Measurements from ENCODE around the gene THADA.

Gene THADA

DNA sequence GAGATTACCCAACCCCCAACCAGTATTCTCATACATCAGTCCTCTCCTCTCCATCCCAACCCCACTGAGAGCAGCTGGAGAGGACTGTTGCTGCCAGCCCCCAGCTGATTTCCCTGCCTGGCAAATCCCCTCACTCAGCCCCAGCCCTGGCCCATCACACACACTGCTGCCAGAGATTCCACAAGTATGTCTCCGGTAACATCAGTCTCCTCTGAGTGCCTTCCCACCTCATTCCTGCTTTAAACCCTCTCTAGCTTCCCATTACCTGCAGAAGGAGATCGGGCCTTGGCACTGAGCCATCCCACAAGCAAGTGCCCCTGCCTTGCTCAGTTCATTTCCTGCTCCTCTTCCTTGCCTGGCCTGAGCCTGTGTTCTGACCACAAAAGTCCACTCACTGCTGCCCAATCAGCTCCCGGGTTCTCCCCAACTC lies 318.9 kb downstream of the THADA start:
- no peak for DNase-seq (ENCODE audit: low read depth in 2 of 2)

DNA sequence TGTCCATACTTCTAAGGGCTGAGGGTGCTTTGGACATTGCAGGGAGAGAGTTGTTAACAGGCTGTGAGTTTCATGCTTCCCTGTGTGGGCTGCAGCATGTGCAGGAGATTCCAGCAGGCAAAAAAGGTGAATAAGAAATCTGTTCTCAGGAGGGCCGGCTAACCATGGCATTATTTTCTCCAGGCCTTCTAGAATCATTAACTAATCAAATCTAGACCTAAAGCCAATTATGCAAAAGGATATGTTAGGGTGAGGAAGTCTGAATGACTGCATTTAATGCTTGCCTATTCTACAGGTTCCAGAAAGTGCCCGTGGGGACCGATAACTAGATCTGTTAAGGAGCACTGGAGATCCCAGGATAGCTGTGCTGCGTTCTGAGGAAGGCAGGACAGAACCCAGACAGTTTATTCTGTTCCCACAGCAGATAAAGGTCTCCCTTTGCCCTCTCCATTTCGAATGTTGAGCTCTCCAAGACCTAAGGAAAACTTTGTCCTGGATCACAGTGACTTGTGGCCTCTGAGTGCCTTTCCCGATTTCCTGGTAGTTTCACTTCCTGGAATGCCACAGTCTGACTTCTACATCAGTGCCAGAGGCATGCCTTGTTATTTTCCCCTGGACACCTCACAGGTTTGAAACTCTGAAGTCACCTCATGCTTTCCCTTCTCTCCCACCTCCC lies 319.4 kb downstream of the THADA start:
- DNase-seq (ENCODE audit: low read depth in 2 of 2), result no peak

DNA sequence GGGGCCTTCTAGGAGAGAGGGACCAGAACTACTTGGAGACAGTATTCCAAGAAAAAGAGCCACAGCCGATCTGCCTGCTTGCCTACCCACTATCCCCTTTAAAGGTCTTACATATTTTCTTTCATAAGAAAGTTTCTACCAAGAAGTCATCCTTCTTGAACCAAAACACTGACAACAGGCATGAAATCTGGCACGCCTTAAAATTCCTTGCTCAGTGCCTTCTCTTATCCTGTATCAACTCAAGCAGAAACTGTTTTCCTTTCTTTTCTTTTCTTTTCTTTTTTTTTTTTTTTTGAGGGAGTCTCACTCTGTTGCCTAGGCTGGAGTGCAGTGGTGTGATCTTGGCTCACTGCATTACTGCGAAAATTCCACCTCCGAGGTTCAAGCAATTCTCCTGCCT lies 321.1 kb downstream of the THADA start:
- DNase-seq (ENCODE audit: low read depth in 2 of 2), result no peak

DNA sequence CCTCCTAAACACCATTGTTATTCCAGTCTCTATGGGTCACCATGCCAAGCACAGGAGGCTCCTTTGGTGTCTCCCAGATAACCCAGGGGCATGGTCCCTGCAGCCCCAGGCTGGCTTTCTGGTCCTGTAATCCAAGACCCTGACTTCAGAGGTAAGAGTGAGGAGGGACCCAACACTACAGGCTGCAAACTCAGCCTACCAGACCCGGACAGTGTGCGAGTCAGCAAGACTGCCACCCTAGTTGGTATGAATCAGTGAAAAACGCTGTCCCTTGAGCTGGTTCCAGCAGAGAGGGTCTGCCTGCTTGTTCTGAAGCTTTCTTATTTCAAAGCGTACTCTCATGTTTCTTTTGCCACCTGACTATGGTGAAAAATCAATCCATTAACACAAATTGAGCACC lies 321.8 kb downstream of the THADA start:
- DNase-seq (ENCODE audit: low read depth in 2 of 2), result no peak

GRCh38 chr2:43273529-43273928 lies 322.3 kb downstream of the THADA start:
- DNase-seq (ENCODE audit: low read depth in 2 of 2), result no peak

- DNase-seq (ENCODE audit: low read depth in 2 of 2), result no peak
Observed at GRCh38 chr2:43270930-43271615, 324.8 kb downstream of the THADA start.

DNA sequence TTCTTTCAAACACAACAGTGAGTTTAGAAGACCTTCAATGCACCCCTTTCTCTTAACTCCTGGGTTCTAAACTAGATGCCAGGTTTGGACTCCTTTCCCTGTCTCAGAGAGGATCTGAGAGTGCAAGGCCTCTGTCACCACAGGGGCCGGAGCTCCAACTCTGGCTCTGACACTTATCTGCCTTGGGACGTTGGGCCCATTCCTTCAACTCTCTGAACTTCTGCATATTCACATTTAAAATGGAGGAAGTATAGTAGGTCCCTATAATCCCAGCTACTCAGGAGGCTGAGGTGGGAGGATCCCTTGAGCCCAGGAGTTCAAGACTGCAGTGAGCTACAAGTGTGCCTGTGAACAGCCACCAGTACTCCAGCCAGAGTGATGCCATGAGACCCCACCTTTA lies 325.4 kb downstream of the THADA start:
- no peak for DNase-seq (ENCODE audit: low read depth in 2 of 2)

- DNase-seq (ENCODE audit: low read depth in 2 of 2), result no peak
Observed at GRCh38 chr2:43269706-43270105, 326.1 kb downstream of the THADA start.

- DNase-seq (ENCODE audit: low read depth in 2 of 2), result no peak
Observed at GRCh38 chr2:43269074-43269572, 326.7 kb downstream of the THADA start.

DNA sequence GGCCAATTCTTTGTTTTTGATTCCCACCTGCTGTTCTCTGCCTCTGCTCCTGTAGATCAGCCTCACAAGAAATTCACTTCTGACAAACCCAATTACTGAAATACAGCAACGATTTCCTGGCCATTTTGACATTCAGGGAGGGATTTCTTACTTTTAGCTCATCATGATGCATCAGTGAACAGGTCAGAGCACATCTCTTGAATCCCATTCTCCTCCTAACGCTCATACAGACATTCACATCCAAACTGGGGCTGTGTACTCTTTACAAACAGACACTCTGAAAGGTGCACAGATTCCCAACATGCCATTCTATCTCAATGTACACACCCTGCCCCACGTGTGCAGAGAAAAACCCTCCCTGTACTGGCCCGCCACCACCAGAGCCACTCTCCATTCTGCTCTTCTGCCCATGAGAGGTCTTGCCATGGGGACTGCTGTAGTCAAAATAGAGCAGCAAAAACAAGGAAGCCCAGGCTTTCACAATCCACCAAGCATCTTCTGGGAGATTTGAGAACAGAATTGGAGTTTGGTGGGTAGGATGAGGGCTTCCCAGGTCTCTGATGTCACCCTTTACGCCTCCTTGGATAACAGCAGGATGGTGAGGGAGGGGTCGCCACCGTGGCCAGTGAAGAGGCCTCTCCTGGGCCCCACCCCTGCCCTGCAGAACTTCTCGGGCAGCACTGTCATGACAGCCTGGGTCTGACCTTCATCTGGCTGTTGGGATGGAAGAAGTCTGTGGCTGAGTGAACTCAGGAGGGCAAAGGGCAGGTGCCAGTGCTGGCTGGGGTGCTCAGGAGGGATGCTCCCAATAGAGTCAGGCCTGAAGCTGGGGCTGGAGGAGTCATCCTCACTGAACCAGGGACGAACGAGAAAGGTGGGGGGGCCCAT lies 327.5 kb downstream of the THADA start:
- DNase-seq (ENCODE audit: low read depth in 2 of 2), result no peak

DNA sequence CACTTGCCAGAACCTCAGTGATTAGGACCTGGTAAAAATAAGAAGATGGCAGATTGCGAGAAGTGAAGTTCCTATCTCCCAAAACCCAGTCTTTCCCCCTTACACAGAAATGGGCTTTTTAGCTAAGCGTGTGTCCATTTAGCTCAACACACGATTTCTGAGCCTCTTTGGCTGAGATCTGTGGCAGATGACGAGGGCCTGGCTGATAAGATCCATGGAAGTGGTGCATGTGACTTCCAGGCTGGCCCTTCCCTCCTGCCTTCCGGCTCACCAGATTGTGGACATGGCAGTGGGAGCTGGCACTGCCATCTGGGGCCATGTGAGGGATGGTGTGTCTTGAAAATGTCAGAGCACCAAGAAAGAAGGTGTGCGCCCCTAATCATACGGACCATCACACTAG lies 328.5 kb downstream of the THADA start:
- DNase-seq (ENCODE audit: low read depth in 2 of 2), result no peak

GRCh38 chr2:43266711-43267111 lies 329.1 kb downstream of the THADA start:
- DNase-seq (ENCODE audit: low read depth in 2 of 2), result no peak

DNA sequence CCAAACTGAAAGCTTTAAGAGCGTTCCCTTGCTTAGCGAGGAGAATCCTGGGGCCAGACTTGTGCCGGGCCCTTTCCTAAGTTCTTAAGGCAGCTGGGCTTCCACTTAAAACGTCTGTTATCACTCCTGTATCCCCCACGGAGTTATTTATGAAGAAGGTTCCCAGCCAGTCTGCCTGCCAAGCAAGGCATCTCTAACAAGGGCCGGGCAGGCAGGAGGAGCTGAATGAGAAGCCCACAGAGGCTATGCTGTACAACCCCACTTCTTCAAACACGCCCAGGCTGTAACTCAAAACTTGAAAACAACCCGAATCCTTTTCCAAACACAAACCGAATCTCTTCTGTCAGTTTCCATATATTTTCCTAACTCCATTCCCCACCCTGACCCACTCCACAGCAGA lies 330.4 kb downstream of the THADA start:
- no peak for DNase-seq (ENCODE audit: low read depth in 2 of 2)

DNA sequence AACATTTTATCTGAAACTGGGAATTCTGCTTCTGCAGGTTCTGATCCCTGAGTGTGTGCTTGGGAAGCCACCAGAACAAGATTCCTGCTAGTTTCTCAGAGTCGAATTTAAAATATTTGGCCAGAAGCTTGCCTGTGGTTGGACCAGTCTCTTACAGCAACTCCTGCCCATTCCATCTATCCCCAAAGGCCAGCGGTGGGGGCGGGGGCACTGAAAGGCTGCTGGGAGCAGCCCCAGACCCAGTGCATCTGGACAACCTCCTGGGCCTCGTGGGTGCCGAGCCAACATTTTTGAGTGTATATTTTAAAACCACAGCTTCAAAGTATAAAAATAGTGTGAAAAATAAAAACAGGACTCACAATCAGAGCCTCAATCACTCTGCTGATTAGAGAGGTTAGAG lies 330.8 kb downstream of the THADA start:
- DNase-seq (ENCODE audit: low read depth in 2 of 2), result no peak

DNA sequence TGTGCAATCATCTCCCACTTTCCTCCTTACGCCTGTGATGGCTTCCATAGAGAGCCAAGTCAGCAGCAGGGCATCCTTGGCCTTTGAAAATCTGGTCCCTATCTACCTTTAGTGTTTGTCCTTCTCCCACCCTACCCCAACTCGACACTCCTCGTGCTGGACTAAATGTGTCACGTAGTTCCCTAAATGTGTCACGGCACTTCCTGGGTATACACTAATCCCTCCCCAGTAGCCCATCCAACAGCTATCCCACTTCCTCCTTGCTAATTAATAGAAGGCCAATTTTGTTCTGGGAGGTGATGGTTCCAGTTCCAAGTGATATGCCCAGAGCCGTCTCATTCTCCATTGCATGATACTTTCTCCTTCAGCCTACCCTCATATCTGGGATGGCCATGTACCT lies 332.9 kb downstream of the THADA start:
- DNase-seq (ENCODE audit: low read depth in 2 of 2), result no peak

DNA sequence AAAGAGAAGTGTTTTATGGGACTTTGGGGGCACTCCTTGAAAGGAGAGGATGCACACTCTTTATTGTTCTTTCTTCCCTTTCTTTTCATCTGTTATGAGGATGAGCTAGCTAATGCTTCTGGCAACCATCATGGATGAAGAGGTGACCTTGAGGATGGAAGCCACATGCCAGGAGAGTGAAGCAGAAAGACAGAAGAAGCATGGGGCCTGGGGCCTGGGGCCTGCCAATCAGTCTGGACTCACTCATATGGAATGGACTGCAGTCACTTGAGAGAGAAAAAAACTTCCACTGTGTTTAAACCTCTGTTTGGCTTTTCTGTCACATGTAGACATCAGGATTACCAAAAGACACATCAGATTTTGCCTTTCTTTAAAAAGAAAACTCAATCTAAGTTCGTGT lies 333.6 kb downstream of the THADA start:
- DNase-seq (ENCODE audit: low read depth in 2 of 2), result no peak

- DNase-seq (ENCODE audit: low read depth in 2 of 2), result no peak
Observed at GRCh38 chr2:43259512-43259911, 336.3 kb downstream of the THADA start.

- no peak for DNase-seq (ENCODE audit: low read depth in 2 of 2)
Observed at GRCh38 chr2:43258547-43259156, 337.2 kb downstream of the THADA start.

- DNase-seq (ENCODE audit: low read depth in 2 of 2), result no peak
Observed at GRCh38 chr2:43255296-43255910, 340.4 kb downstream of the THADA start.

DNA sequence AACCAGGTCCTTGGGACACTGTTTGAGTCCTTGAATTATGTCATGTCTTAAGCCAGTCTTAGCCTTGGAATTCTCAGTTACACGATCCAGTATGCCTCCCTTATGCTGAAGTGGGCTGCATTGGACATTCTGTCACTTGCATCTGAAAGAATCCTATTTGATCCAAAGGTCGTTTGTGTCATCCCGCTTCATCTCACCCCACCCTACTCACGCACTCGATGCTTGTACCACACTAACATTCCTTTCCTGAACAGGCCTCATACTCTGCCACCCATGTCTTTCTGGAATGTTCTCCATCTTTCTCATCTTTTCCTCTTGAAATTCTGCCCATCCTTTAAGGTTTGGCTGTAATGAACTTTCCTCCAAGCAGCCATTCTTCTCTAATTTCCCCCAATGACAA lies 341.5 kb downstream of the THADA start:
- no peak for DNase-seq (ENCODE audit: low read depth in 2 of 2)

DNA sequence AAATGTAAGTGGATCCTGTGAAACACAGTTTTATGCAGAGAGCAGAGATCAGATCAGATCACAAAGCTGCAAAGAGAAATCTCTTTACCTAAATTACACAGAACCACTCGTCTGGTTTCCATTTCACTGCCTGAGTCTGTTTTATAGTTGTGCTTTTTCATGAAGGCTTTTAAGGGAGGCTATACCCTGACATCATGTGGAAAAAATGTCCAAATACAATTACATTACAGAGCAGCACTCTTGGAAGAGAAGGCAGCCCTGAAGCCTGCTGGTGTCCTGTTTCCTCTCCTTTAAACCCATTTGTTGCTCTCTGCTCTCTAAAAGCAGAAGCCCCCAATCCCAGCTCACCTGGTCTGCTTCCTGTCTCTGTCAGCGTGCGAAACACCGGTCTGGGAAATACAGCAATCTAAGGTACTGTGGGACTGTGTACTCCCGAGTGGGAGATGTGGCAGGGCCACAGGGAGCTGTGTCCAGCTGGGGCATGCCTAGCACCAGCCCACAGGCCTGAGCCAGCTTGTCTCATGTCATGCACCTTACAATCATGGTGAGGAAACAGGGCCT lies 344.6 kb downstream of the THADA start:
- DNase-seq (ENCODE audit: low read depth in 2 of 2), result no peak
